ENCODE results near the gene TALDO1.

Gene TALDO1

DNA sequence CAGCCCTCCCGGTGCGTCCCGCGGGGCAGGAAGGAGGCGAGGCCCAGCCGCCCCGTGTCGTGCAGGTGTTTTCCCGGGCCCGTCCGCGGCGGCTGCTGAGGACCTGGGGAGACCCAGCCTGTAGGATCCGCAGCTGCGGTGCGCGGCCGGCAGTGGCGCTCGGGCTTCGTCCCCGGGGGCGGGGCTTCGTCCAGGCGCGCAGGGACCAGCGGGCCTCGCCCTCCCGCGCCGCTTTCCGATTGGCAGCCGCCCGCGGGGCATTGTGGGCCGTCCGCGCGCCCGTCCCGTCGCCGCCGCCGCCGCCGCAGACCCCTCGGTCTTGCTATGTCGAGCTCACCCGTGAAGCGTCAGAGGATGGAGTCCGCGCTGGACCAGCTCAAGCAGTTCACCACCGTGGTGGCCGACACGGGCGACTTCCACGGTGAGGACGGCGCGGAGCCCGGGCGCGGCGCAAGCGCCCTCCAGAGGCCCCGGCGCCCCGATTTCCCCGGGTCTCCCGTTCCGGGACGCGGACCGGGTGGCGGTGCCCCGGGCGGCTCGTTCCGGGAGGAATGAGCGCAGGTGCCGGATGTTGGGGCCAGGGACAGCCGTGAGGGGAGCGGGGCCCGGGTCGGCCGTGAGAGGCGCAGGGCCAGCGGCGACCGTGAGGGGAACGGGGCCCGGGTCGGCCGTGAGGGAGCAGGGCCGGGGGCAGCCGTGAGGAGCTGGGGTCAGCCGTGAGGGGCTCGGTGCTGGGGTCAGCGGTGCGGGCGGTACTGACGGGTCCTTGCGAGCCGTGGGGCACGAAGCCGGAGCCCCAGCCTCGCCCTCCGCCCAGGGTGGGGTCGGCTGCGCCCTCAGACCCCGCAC, at the start of gene TALDO1:
Gene TALDO1 (plus strand): TSS at position 307 of the 849 bp plus-strand sequence. CDS start 18 bp downstream, at position 325.
- peak; percentile 95 for DNase-seq (ENCODE audit: extremely low spot score)
- POLR2A ChIA-PET, result interaction anchor here (0.5 to 2.6 kb wide), 17 partner anchors 8 to 520 kb away, joined by 3 to 13 read pairs (median 3); no protein-coding TSS in a partner anchor
- CTCF ChIA-PET, result interaction anchor here (0.6 to 1.6 kb wide), 3 partner anchors 20 to 51 kb away, joined by 3 to 6 read pairs (median 3); partner anchors contain the start of gene TMEM80
- TF ChIP-seq FOXA1 (IDR thresholded peaks at IDR 0.05), result no peak
- no peak for TF ChIP-seq FOXM1 (IDR thresholded peaks at IDR 0.05; ENCODE audit: borderline replicate concordance)
- no peak for TF ChIP-seq ARNT (IDR thresholded peaks at IDR 0.05)
- TF ChIP-seq, protein P1, sequence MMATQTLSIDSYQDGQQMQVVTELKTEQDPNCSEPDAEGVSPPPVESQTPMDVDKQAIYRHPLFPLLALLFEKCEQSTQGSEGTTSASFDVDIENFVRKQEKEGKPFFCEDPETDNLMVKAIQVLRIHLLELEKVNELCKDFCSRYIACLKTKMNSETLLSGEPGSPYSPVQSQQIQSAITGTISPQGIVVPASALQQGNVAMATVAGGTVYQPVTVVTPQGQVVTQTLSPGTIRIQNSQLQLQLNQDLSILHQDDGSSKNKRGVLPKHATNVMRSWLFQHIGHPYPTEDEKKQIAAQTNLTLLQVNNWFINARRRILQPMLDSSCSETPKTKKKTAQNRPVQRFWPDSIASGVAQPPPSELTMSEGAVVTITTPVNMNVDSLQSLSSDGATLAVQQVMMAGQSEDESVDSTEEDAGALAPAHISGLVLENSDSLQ (IDR thresholded peaks at IDR 0.05), result no peak
- no peak for TF ChIP-seq BHLHE40 (IDR thresholded peaks at IDR 0.05; ENCODE audit: borderline replicate concordance)
- TF ChIP-seq FOXK2 (IDR thresholded peaks at IDR 0.05), result no peak
- TF ChIP-seq CTBP1 (IDR thresholded peaks at IDR 0.05; ENCODE audit: borderline replicate concordance), result no peak
- no peak for TF ChIP-seq HDGF (IDR thresholded peaks at IDR 0.05; ENCODE audit: borderline replicate concordance)
- TF ChIP-seq LEF1 (IDR thresholded peaks at IDR 0.05; ENCODE audit: borderline replicate concordance), result no peak
- TF ChIP-seq SP1 (IDR thresholded peaks at IDR 0.05), result no peak
- TF ChIP-seq ELF4 (IDR thresholded peaks at IDR 0.05), result no peak
- no peak for TF ChIP-seq L3MBTL2 (conservative IDR thresholded peaks at IDR 0.05)
- TF ChIP-seq TARDBP (IDR thresholded peaks at IDR 0.05), result no peak
- no peak for TF ChIP-seq ZNF384 (IDR thresholded peaks at IDR 0.05)
- TF ChIP-seq SUZ12 (IDR thresholded peaks at IDR 0.05), result no peak
- no peak for TF ChIP-seq NFRKB (IDR thresholded peaks at IDR 0.05)

GRCh38 chr11:697811-698311, 49.4 kb upstream of the TALDO1 start:
- TF ChIP-seq FOXA1 (IDR thresholded peaks at IDR 0.05) (no peak), FOXM1 (IDR thresholded peaks at IDR 0.05; ENCODE audit: borderline replicate concordance) (no peak), ZNF384 (IDR thresholded peaks at IDR 0.05) (no peak), SUZ12 (IDR thresholded peaks at IDR 0.05) (no peak), SP1 (IDR thresholded peaks at IDR 0.05) (no peak), ARNT (IDR thresholded peaks at IDR 0.05) (no peak), NFRKB (IDR thresholded peaks at IDR 0.05) (no peak), BHLHE40 (IDR thresholded peaks at IDR 0.05; ENCODE audit: borderline replicate concordance) (no peak)
- ChIA-PET CTCF (interaction anchor here (1.4 kb wide), 1 partner anchor 66 kb away, joined by 3 read pairs; no protein-coding TSS in a partner anchor), POLR2A (interaction anchor here (1.3 kb wide), 1 partner anchor 27 kb away, joined by 3 read pairs; no protein-coding TSS in a partner anchor)
- DNase-seq (ENCODE audit: extremely low spot score), result no peak

DNA sequence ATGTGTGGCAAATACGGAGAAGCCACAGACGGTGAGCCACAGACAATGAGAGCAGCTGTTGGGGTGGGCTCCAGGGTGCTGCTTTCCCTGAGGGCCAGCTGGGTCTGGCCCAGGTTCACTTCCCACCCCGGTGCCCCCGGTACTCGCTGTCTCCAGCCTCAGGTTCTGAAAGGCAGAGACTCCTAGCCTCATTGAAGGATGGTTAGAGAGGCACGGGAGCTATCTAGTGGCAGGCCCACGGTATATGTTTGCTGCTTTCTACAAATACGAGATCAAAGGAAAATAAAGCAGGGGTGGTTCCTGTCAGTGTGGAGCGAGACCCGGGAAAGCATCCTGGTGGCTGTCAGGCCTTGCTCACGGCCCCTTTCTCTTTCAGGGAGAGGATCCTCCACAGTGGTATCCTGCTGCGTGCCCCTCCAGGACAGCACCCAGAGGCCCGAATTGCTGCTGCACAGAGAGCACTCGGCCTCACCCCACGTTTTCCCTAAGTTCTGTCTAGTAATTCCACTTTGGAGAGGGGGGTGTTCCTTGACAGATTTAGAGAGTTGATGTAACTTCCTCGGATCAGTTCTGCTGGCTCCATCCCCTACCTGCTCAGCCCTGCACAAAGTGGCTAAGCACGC, 48.7 kb upstream of the TALDO1 start:
- POLR2A ChIA-PET, result no interaction called here
- TF ChIP-seq, protein P1 (IDR thresholded peaks at IDR 0.05), result no peak
- TF ChIP-seq ARNT (IDR thresholded peaks at IDR 0.05) (no peak), LEF1 (IDR thresholded peaks at IDR 0.05; ENCODE audit: borderline replicate concordance) (no peak), FOXK2 (IDR thresholded peaks at IDR 0.05) (no peak), TARDBP (IDR thresholded peaks at IDR 0.05) (no peak), FOXM1 (IDR thresholded peaks at IDR 0.05; ENCODE audit: borderline replicate concordance) (no peak), CTBP1 (IDR thresholded peaks at IDR 0.05; ENCODE audit: borderline replicate concordance) (no peak), NFRKB (IDR thresholded peaks at IDR 0.05) (no peak), SP1 (IDR thresholded peaks at IDR 0.05) (no peak), ELF4 (IDR thresholded peaks at IDR 0.05) (no peak), HDGF (IDR thresholded peaks at IDR 0.05; ENCODE audit: borderline replicate concordance) (no peak), ZNF384 (IDR thresholded peaks at IDR 0.05) (no peak), BHLHE40 (IDR thresholded peaks at IDR 0.05; ENCODE audit: borderline replicate concordance) (no peak), SUZ12 (IDR thresholded peaks at IDR 0.05) (no peak), FOXA1 (IDR thresholded peaks at IDR 0.05) (no peak), L3MBTL2 (conservative IDR thresholded peaks at IDR 0.05) (no peak)
- no peak for DNase-seq (ENCODE audit: extremely low spot score)

DNA sequence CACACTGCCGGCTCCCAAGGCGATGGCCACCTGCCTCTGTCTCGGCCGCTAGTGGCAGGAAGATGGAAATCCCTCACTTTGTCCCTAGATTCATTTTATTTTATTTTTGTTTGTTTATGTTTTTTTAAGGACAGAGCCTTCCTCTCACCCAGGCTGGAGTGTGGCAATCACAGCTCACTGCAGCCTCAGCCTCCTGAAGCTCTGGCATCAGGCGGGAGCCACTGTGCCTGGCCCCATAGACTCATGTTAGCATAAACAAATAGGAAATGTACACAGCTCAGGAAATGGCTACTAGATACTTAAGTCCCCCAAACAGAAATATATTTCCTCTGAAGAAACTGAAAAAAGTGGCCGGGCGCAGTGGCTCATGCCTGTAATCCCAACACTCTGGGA, 48.2 kb upstream of the TALDO1 start:
- ChIA-PET POLR2A (no interaction called here), CTCF (no interaction called here)
- DNase-seq (ENCODE audit: extremely low spot score), result no peak
- no peak for TF ChIP-seq LEF1 (IDR thresholded peaks at IDR 0.05; ENCODE audit: borderline replicate concordance)
- no peak for TF ChIP-seq FOXM1 (IDR thresholded peaks at IDR 0.05; ENCODE audit: borderline replicate concordance)
- TF ChIP-seq SUZ12 (IDR thresholded peaks at IDR 0.05), result no peak
- no peak for TF ChIP-seq ZNF384 (IDR thresholded peaks at IDR 0.05)
- no peak for TF ChIP-seq FOXA1 (IDR thresholded peaks at IDR 0.05)
- no peak for TF ChIP-seq ELF4 (IDR thresholded peaks at IDR 0.05)
- TF ChIP-seq SP1 (IDR thresholded peaks at IDR 0.05), result no peak
- no peak for TF ChIP-seq BHLHE40 (IDR thresholded peaks at IDR 0.05; ENCODE audit: borderline replicate concordance)
- TF ChIP-seq TARDBP (IDR thresholded peaks at IDR 0.05), result no peak
- no peak for TF ChIP-seq FOXK2 (IDR thresholded peaks at IDR 0.05)
- no peak for TF ChIP-seq NFRKB (IDR thresholded peaks at IDR 0.05)
- TF ChIP-seq, protein P1 (IDR thresholded peaks at IDR 0.05), result no peak
- TF ChIP-seq L3MBTL2 (conservative IDR thresholded peaks at IDR 0.05), result no peak
- TF ChIP-seq HDGF (IDR thresholded peaks at IDR 0.05; ENCODE audit: borderline replicate concordance), result no peak
- no peak for TF ChIP-seq ARNT (IDR thresholded peaks at IDR 0.05)

More for the DNA sequence above, 48.7 kb upstream of the TALDO1 start:
- CTCF ChIA-PET, result no interaction called here

- ChIA-PET CTCF (no interaction called here), POLR2A (interaction anchor here (0.6 kb wide), 1 partner anchor 48 kb away, joined by 3 read pairs; the partner anchor contains the start of gene TALDO1)
Measured at GRCh38 chr11:699753-700152, 47.5 kb upstream of the TALDO1 start.

More at GRCh38 chr11:699753-700152, 47.5 kb upstream of the TALDO1 start:
- no peak for TF ChIP-seq FOXM1 (IDR thresholded peaks at IDR 0.05; ENCODE audit: borderline replicate concordance)
- no peak for DNase-seq (ENCODE audit: extremely low spot score)
